GM13977 (cell line): ENCODE data around the gene HLA-DQA1.

ENCODE experiments used
- DNase-seq: peaks from one replicate; pipeline ENCODE4 v3.0.0; 2012; ENCODE audit warnings: low spot score
- in situ Hi-C: fragments of 300-500 bp; cut with MboI; formaldehyde crosslinking; loops from one replicate; pipeline ENCODE4 v1.12.0; 2022; ENCODE audit warnings: low sequenced_read_pairs, low pct_unique_long_range_greater_than_20kb, mixed read lengths, inconsistent platforms; ENCODE audit not compliant: unreplicated experiment
- TF ChIP-seq, protein P1 (sequence below): IDR thresholded peaks from 2 replicates; pipeline ENCODE4 v1.5.1; 2012; ENCODE audit warnings: mild to moderate bottlenecking, control low read depth; ENCODE audit not compliant: insufficient read depth; ENCODE audit errors: extremely low read depth, missing control alignments

HLA-DQA1 gene

DNA sequence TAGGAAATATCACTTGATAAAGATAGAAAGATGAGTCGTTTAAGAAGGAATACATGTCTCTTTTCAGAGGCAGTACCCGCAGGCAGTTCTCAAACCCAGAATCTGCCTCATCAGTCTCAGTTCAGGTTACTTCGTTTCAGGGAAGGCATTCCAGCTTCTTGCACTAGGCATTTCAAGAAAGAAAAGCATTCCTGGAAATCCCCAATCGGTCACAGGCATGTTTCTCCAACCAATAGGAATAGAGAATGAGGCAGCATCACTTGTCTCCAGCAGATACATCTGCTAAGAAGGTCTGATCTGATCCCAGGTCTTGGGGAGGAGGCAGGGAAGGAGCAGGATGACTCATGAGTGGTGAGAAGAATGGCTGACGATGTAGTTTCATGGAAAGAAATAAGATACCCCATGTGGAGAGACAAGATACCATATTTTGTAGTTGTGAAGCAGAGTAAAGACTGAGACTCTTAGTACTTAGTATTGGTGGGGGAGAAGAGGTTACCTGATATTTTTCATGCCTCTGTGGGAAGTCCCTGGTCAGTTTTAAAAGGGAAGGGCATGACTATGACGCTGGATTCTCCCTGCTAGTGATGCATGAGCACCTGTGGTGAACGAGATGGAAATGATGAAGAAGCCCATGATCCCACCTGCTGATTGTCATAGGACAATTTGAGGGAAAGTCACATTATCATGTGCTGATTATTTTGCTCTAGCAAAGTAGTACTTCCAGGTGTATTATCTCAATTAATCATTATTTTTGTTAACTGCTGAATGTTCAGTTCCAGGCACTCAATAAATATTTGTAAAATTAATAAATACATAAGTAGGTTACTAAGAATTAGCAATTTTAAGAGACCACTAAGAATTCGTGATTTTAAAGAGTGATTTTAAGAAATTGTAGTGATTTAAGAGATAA is 27.2 kb upstream of the HLA-DQA1 start:
- in situ Hi-C loops = no loop called here
- DNase-seq = peak; percentile 56
- TF ChIP-seq, protein P1, sequence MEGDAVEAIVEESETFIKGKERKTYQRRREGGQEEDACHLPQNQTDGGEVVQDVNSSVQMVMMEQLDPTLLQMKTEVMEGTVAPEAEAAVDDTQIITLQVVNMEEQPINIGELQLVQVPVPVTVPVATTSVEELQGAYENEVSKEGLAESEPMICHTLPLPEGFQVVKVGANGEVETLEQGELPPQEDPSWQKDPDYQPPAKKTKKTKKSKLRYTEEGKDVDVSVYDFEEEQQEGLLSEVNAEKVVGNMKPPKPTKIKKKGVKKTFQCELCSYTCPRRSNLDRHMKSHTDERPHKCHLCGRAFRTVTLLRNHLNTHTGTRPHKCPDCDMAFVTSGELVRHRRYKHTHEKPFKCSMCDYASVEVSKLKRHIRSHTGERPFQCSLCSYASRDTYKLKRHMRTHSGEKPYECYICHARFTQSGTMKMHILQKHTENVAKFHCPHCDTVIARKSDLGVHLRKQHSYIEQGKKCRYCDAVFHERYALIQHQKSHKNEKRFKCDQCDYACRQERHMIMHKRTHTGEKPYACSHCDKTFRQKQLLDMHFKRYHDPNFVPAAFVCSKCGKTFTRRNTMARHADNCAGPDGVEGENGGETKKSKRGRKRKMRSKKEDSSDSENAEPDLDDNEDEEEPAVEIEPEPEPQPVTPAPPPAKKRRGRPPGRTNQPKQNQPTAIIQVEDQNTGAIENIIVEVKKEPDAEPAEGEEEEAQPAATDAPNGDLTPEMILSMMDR = no peak

DNA sequence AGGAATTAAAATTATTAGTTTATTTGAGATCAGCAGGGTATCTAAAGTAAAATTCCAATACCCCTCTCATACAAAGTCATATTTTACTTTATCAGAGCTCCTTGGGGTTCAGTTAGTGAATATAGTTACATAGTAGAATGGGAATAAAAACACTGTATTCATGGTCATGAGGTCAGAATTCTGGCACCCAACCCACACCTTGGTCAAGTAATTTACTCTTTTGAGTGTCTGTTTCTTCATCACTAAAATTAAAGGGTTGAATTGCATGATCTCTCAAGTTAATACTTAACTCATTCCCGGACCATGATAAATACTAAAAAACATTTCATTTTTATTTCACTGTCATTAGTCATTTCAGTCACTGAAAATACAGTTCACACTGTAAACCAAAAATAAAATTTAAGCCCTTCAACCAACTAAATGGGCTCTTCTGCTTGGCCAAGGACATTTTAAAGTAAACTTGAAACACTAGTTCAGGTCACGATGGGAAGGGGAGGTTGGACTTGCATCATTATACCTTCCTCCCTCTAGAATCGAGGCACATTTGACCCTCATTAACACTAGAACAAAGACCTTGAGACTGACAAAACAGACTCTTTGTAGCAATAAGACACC is 26.4 kb upstream of the HLA-DQA1 start:
- no peak for DNase-seq
- TF ChIP-seq, protein P1 = no peak
- in situ Hi-C loops = no loop called here

DNA sequence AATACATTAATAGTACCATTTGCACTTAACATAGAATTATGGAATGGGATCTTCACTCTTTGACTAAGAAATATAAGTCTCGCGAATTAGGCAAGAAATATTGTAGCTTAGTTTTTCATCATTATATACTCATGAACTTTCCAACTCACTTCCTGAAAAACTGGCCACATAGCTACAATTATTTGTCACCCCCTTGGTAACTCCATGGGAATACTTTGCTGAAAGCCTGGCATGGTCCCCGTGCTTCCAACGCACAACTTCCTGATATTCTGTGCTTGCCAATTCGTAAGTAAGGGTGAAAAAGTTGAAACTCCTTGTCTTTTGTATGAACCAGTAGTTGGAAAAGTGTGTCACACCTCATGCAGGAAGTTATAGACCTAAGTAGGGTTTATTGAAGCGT is 23.7 kb upstream of the HLA-DQA1 start:
- TF ChIP-seq, protein P1 = no peak
- in situ Hi-C loops = no loop called here
- DNase-seq = no peak

DNA sequence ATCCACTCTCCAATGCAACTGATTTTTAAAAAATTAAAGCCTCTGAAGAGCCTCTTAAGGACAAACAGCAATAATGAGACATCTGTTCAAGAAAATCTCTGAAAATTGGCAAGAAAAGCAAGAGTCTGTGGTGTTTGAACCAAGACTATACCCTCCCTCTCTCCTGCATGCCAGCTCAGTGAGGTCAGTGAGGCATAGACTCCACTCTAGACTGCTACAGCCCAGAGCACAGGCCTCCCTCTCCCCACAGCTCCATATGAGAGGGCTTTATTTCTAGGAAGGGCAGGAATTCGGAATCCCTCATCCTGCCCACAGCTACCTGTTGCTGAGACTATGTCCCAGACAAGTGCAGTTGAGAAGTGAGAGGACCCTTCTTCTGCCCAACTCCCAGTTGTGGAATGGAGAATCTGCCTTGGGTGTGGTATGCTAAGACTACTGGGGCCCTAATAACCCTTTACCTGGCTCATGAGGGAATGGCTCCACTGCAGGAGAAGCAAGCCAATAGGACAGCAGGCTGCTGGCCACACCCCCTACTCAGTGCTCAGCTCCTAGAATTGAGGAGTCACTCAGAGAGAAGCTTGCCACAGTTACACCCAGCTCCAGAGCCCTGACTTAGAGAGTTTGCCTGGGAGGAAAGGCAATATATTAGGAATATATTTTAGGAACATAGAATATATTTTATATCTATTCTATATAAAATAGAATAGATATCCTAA is 22.7 kb upstream of the HLA-DQA1 start:
- in situ Hi-C loops = no loop called here
- TF ChIP-seq, protein P1 = no peak
- no peak for DNase-seq

DNA sequence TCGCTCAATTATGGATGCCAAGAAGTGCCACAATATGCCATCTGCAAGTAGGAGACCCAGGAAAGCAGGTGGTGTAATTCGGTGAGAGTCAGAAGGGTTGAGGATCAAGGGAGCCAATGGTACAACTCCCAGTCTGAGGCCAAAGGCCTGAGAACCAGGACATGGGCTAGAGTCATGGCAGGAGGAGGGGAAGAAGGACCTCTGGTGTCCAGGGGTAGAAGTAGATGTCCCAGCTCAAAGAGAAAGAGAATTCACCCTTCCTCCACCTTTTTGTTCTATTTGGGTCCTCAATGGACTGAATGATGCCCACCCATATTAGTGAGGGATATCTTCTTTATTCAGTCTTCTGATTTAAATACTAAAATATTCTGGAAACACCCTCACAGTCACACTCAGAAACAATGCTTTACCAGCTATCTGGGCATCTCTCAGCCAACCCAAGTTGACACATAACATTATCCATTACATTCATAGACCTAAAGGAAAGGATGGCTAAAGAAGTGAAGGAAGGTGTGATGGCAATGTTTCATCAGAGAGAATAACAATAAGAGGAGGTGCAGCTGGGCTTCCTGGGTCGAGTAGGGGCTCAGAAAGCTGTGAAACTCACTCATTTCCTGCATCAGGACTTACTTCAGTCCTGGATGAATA is 21.2 kb upstream of the HLA-DQA1 start:
- no peak for DNase-seq
- in situ Hi-C loops = no loop called here
- TF ChIP-seq, protein P1 = no peak

DNA sequence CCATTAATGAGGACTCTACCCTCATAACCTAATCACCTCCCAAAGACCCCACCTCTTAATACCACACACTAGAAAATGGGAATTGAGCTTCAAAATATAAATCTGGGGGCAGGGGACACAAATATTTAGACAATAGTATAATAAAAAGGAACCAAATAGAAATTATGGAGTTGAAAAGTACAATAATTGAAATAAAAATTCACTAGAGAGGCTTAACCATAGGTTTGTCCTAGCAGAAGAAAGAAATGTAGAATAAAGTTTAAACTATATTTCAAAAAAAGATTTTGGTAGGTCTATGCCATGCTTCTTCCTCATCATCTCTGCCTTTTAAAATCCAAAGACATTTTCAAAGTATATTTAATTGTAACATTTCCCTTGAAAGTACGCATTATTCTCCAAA is 19.5 kb upstream of the HLA-DQA1 start:
- in situ Hi-C loops = no loop called here
- TF ChIP-seq, protein P1 = no peak
- no peak for DNase-seq
